GM10248 (cell line): ENCODE measurements around the gene PRDM16.

Experiments used
- CTCF ChIA-PET: fragments of 300-600 bp; sonication (Branson Sonifier 250); formaldehyde crosslinking; extraction: SDS; loops from one replicate; lab custom pipeline; 2021; ENCODE audit warnings: antibody characterized with exemption; lab: Yijun Ruan, JAX
- POLR2A ChIA-PET: fragments of 350-650 bp; sonication (Branson Sonifier 250); formaldehyde crosslinking; extraction: SDS; loops from one replicate; lab custom pipeline; 2020; ENCODE audit warnings: antibody characterized with exemption; lab: Yijun Ruan, JAX
- DNase-seq: peaks from one replicate; pipeline ENCODE4 v3.0.0; 2012; ENCODE audit errors: extremely low spot score
- CTCF ChIP-seq: IDR thresholded peaks from 2 replicates; pipeline ENCODE4 v1.5.1; 2012; ENCODE audit warnings: mild to moderate bottlenecking, low read depth; ENCODE audit errors: extremely low read depth, missing control alignments, control extremely low read depth

PRDM16 gene

GRCh38 chr1:3326516-3327388 is 257.7 kb downstream of the PRDM16 start:
- CTCF ChIA-PET: no interaction called here
- POLR2A ChIA-PET: no interaction called here
- TF ChIP-seq CTCF: no peak
- no peak for DNase-seq

GRCh38 chr1:3327389-3327702 is 258.3 kb downstream of the PRDM16 start:
- CTCF ChIA-PET: no interaction called here
- no peak for TF ChIP-seq CTCF
- DNase-seq: no peak
- POLR2A ChIA-PET: no interaction called here

GRCh38 chr1:3327936-3328590 is 259.1 kb downstream of the PRDM16 start:
- POLR2A ChIA-PET: no interaction called here
- DNase-seq: no peak
- CTCF ChIA-PET: no interaction called here
- no peak for TF ChIP-seq CTCF

- POLR2A ChIA-PET: no interaction called here
- CTCF ChIA-PET: no interaction called here
- no peak for TF ChIP-seq CTCF
- no peak for DNase-seq
Measured at GRCh38 chr1:3329640-3330281, 260.8 kb downstream of the PRDM16 start.

- no peak for TF ChIP-seq CTCF
- ChIA-PET POLR2A (no interaction called here), CTCF (no interaction called here)
- no peak for DNase-seq
Measured at GRCh38 chr1:3330771-3331245, 261.8 kb downstream of the PRDM16 start.

GRCh38 chr1:3331564-3331963 is 262.6 kb downstream of the PRDM16 start:
- CTCF ChIA-PET: no interaction called here
- POLR2A ChIA-PET: no interaction called here
- no peak for TF ChIP-seq CTCF
- no peak for DNase-seq
